Stimulated activated memory B cell treated with anti-CD40 and anti-IgM and Interleukin-4, amounts not matched to agents 10 μg/mL and 1 μg/mL and 100 μg/mL, for 72 hours (primary cell): ENCODE data around the gene PRR14L.
"Not testable (repeated sequence)": the region's sequence is repeated elsewhere in the genome, so short reads cannot be mapped to it uniquely, and the experiment has no call there.

ENCODE experiments used
- ATAC-seq: fragments of 150-1000 bp; cut with Tn5 transposase; 2 replicates; pipeline ENCODE4 v1.10.0; 2021
- H3K27ac Mint-ChIP-seq: one replicate; pipeline ENCODE4 v1.8.0; 2022; ENCODE audit warnings: mild to moderate bottlenecking, mixed read lengths
- H3K27me3 Mint-ChIP-seq: one replicate; pipeline ENCODE4 v1.8.0; 2022; ENCODE audit warnings: mixed read lengths
- H3K36me3 Mint-ChIP-seq: one replicate; pipeline ENCODE4 v1.8.0; 2022; ENCODE audit warnings: mixed read lengths
- H3K4me1 Mint-ChIP-seq: one replicate; pipeline ENCODE4 v1.8.0; 2022; ENCODE audit warnings: mixed read lengths
- H3K4me3 Mint-ChIP-seq: one replicate; pipeline ENCODE4 v1.8.0; 2022; ENCODE audit warnings: mild to moderate bottlenecking, moderate library complexity, mixed read lengths
- H3K9me3 Mint-ChIP-seq: one replicate; pipeline ENCODE4 v1.8.0; 2022; ENCODE audit warnings: mixed read lengths

The PRR14L gene

DNA sequence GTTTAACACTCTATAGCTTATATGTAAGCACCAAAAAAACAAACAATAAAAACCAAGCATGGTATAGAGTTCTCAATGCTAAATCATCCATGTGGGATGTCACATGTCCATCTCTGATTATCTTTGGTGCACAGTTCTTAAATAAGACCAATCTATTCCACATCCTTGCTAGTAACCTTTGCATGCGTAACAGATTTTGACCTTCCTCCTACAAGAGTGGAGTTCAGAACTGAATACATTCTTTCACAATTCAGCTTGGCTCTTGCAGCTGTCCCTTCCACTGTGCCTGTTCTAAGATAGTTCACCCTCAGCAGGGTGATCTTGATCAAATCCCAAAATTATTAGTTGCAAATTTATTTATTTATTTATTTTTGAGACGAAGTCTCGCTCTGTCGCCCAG is 21.1 kb downstream of the PRR14L start:
- Mint-ChIP-seq H3K36me3 (peaks cover 16% of the 10 kb centered on the region), H3K27me3 (no peaks in the 10 kb centered on the region), H3K27ac (no peak overlapping the region), H3K4me3 (no peak overlapping the region), H3K9me3 (no peaks in the 10 kb centered on the region), H3K4me1 (peaks cover 19% of the 10 kb centered on the region)
- ATAC-seq: no peak

DNA sequence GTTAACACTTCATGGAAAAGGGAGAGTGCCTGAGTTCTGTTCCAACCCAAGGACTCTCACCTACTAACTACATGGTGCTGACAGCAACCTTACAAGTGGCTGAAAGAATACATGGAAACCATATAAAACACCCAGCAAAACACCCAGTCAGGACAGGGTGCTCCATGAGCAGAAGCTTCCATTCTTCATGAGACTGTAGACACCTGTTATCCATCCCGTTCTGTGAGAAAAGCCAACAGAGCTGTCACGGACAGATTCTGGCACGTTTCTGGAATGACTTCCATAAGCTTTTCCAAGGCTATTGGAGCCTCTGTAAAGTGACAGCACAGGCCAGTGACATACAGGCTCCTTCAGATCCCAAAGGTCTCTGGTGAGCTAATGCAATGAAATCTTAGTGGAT is 23.2 kb downstream of the PRR14L start:
- no peak for ATAC-seq
- H3K27me3 Mint-ChIP-seq: no peaks in the 10 kb centered on the region
- no peaks in the 10 kb centered on the region for H3K9me3 Mint-ChIP-seq
- no peak overlapping the region for H3K27ac Mint-ChIP-seq
- H3K4me3 Mint-ChIP-seq: no peak overlapping the region
- H3K4me1 Mint-ChIP-seq: peaks cover 1% of the 10 kb centered on the region
- peaks cover 19% of the 10 kb centered on the region for H3K36me3 Mint-ChIP-seq

DNA sequence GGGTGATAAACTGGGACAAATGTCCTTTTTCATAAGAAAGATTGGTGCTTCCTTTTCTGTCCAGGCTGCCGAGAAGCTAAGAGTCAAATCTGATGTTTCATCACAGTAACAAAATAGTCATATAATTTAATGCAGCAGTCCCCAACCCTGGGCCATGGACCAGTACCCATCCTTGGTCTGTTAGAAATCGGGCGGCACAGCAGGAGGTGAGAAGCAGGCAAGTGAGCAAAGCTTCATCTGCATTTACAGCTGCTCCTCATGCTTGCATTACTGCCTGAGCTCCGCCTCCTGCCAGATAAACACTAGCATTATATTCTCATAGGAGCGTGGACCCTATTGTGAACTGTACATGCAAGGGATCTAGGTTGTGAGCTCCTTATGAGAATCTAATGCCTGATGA is 26.2 kb downstream of the PRR14L start:
- Mint-ChIP-seq H3K27ac (no peak overlapping the region), H3K36me3 (peaks cover 33% of the 10 kb centered on the region), H3K27me3 (no peaks in the 10 kb centered on the region), H3K4me3 (no peak overlapping the region), H3K4me1 (no peaks in the 10 kb centered on the region), H3K9me3 (no peaks in the 10 kb centered on the region)
- ATAC-seq: no peak

DNA sequence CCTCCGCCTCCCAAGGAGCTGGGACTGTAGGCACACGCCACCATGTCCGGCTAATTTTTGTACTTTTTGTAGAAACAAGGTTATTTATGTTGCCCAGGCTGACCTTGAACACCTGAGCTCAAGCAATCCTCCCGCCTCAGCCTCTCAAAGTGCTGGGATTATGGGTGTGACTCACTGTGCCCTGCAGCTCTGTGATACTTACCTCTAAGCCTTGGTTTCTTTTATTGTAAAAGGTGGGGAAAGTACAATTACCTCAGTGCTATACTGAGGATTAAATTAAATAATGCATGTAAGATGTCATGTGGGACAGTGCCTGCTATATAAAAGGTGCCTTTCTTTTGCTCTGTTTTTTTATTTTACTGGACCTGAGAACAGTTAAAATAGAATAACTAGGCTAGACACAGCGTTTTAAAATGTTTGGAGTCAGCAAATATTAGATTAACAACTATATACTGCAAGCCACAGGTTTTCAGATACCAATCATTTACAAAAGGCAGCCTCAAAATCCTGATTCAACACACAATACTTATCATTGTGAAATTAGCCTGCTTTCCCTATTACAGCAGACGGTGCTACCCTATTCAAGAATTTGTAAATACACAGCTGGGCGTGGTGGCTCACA is 30.0 kb downstream of the PRR14L start:
- Mint-ChIP-seq H3K27ac (no peak overlapping the region), H3K4me1 (no peaks in the 10 kb centered on the region), H3K4me3 (no peak overlapping the region), H3K36me3 (peaks cover 48% of the 10 kb centered on the region), H3K9me3 (no peaks in the 10 kb centered on the region), H3K27me3 (no peaks in the 10 kb centered on the region)
- ATAC-seq: no peak

DNA sequence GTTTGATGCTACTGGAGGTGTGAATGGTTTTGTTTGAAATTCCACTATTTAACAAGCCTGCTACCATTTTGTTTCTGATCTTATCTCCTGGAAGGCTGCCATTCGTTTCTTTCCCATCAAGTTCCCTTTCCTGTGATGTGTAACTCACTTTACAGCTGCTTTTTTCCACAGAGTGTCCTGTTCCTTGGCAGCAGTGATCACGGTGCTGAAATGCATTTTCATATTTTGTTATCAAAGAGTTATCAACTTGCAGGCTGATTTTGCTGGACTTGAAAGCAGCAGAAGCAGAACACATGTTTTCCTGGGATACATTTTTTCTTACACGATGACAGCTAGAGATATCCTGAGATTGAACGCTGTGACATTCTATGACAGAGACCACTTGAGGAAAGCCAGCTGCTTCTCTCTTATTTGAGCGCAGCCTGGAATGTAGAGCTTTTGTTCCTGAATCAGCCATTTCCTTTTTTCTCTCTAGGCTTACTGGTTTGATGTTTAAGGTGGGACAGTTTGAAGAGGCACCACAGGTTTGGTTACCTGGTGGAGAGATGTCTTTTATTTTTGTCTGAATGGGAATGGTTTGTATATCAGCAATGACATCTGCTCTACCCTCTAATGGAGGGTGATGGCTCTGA is 34.7 kb downstream of the PRR14L start:
- Mint-ChIP-seq H3K36me3 (peaks cover 56% of the 10 kb centered on the region), H3K4me3 (no peak overlapping the region), H3K4me1 (no peaks in the 10 kb centered on the region), H3K9me3 (no peaks in the 10 kb centered on the region), H3K27ac (no peak overlapping the region), H3K27me3 (no peaks in the 10 kb centered on the region)
- no peak for ATAC-seq

DNA sequence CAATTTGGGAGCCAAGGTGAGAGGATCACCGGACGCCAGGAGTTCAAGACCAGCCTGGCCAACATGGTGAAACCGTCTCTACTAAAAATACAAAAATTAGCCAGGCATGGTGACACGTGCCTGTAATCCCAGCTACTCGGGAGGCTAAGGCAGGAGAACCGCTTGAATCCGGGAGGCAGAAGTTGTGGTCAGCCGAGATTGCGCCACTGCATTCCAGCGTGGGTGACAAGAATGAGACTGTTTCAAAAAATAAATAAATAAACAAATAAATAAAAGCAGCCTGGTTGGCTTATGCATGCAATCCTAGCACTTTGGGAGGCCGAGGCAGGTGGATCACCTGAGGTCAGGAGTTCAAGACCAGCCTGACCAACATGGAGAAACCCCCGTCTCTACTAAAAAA is 38.7 kb downstream of the PRR14L start:
- H3K4me3 Mint-ChIP-seq, H3K9me3 Mint-ChIP-seq, H3K27ac Mint-ChIP-seq, H3K4me1 Mint-ChIP-seq, H3K27me3 Mint-ChIP-seq, ATAC-seq: not testable (repeated sequence)
- peaks cover 45% of the 10 kb centered on the region for H3K36me3 Mint-ChIP-seq

DNA sequence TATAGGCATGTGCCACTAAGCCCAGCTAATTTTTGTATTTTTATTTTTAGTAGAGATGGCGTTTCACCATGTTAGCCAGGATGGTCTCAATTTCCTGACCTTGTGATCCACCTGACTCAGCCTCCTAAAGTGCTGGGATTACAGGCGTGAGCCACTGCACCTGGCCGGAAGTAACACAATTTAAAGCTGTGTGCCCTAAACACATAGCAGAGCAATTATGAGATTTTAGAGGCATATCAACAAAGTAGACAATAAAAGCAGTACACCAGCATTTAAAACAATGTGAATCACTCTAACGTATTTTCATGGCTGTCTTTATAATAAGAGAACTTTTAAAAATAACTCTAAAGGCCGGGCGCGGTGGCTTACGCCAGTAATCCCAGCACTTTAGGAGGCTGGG is 42.4 kb downstream of the PRR14L start:
- Mint-ChIP-seq H3K27me3 (no peaks in the 10 kb centered on the region), H3K27ac (no peak overlapping the region), H3K4me1 (no peaks in the 10 kb centered on the region), H3K36me3 (peaks cover 33% of the 10 kb centered on the region), H3K4me3 (no peak overlapping the region), H3K9me3 (no peaks in the 10 kb centered on the region)
- ATAC-seq: no peak

DNA sequence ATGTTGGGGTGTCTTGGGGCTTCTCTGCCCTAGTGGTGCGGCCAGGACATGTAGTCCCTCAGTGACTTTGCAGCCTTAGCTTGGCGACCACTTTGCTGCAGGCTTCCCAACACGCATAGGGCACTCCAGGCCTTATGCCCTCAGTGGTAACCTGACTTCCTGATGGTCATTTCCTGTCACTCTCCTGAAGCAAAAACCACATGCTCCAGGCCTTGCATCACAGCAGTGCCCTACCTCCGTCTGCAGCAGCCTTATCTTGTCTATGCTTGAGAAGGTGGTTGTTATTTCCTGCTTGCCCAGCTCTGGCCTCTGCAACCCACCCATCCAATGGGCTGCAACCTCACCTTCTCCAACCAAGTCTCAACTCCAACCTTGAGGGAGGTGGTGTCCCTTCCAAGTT is 54.5 kb downstream of the PRR14L start:
- Mint-ChIP-seq H3K27ac (no peak overlapping the region), H3K9me3 (no peaks in the 10 kb centered on the region), H3K4me1 (peaks cover 6% of the 10 kb centered on the region), H3K27me3 (no peaks in the 10 kb centered on the region), H3K36me3 (peaks cover 48% of the 10 kb centered on the region), H3K4me3 (no peak overlapping the region)
- no peak for ATAC-seq

DNA sequence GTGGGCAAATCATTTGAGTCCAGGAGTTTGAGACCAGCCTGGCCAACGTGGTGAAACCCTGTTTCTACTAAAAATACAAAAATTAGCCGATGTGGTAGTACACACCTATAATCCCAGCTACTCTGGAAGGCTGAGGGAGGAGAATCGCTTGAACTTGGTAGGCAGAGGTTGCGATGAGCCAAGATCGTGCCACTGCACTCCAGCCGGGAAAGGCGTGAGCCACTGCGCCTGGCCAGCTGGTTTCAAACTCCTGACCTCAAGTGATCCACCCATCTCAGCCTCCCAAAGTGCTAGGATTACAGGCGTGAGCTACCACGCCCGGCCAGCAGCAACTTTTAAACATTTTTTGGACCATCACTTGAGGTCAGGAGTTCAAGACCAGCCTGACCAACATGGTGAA is 55.9 kb downstream of the PRR14L start:
- not testable (repeated sequence) for H3K27me3 Mint-ChIP-seq, H3K9me3 Mint-ChIP-seq, H3K4me1 Mint-ChIP-seq, ATAC-seq, H3K4me3 Mint-ChIP-seq, H3K27ac Mint-ChIP-seq
- H3K36me3 Mint-ChIP-seq: peaks cover 48% of the 10 kb centered on the region

DNA sequence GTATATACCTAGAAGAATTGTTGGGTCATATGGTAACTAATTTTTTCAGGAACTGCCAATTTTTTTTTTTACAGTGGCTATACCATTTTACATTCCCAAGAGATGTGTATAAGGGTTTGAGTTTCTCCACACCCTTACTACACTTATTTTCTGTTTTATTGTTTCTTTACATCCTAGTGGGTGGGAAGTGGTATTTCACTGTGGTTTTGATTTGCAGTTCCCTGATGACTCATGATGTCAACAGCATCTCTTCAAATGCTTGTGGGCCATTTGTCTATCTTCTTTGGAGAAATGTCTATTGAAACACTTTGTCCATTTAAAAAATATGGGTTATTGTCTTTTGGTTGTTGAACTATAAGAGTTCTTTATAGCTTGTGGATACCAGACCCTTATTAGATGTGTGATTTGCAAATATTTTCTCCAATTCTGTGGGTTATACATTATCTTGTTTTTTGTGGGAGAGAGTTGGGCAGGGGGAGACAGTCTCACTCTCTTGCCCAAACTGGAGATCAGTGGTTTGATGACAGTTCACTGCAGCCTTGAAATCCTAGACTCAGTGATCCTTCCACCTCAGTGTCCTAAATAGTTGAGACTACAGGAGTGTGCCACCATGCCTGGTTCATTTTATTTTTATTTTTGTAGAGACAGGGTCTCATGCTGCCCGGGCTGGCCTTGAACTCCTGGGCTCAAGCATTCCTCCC is 57.6 kb downstream of the PRR14L start:
- H3K4me3 Mint-ChIP-seq: no peak overlapping the region
- ATAC-seq: no peak
- H3K27ac Mint-ChIP-seq: no peak overlapping the region
- H3K9me3 Mint-ChIP-seq: no peaks in the 10 kb centered on the region
- H3K4me1 Mint-ChIP-seq: peaks cover 6% of the 10 kb centered on the region
- H3K27me3 Mint-ChIP-seq: no peaks in the 10 kb centered on the region
- peaks cover 58% of the 10 kb centered on the region for H3K36me3 Mint-ChIP-seq

DNA sequence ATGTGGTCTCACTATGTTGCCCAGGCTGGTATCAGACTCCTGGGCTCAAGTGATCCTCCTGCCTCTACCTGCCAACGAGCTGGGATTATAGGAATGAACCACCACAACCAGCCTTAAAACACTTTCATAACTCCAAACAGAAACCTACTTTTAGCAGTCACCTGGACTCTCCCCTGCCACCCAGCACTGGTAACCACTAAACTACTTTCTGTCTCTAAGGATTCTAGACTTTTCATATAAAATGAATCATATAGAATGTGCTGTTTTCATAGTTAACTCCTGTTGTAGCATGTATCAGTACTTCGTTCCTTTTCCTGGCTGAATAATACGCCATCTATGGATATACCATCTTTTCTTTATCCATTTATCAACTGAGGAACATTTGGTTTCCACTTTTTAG is 58.5 kb downstream of the PRR14L start:
- Mint-ChIP-seq H3K36me3 (peaks cover 48% of the 10 kb centered on the region), H3K27ac (peak overlapping the region; percentile 27), H3K27me3 (no peaks in the 10 kb centered on the region), H3K9me3 (no peaks in the 10 kb centered on the region), H3K4me1 (peaks cover 6% of the 10 kb centered on the region), H3K4me3 (no peak overlapping the region)
- ATAC-seq: no peak

DNA sequence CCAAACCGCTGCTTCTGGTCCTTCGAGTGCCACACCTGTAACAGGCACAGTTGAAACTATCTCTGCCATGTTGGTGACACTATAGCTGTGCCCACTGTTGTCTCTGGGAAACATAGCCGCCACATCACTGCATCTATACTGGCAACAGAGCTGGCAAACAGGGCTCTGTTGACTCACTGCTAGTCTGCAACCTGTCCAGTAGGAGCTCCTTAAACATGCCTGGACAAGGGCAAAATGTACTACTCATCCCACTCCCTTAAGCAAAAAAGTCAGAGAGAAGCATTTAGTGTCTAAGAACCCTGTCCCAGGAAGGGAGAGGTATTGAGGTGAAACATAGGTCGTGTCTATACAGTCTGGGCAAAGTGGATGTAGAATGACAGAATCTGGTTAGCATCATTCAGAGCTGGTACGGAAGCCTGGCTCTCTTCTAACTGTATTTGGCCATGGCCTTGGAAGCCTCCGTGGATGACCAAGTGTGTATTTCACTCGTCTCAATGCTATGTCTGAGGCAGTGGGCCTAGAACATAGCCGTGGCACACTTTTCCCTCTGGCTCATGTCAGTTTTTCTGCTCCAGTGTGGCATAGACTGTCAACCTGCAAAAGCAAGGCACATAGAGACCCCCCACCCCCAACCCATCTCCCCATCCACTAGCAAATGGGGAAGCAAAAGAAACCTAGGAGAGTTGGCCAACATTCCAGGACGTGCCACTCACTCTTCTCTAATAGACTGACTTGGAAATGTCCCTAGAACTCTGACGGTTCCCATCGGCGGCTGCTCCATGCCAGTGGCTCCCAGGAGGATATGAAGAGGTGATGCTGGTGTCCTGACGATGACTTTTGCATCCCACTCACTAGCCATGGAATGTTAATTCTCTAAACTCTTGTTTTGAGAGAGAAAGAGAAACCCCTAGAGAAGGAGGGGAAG is 66.5 kb downstream of the PRR14L start:
- H3K36me3 Mint-ChIP-seq: peaks cover 27% of the 10 kb centered on the region
- ATAC-seq: no peak
- no peaks in the 10 kb centered on the region for H3K9me3 Mint-ChIP-seq
- no peak overlapping the region for H3K27ac Mint-ChIP-seq
- no peak overlapping the region for H3K4me3 Mint-ChIP-seq
- no peaks in the 10 kb centered on the region for H3K27me3 Mint-ChIP-seq
- no peaks in the 10 kb centered on the region for H3K4me1 Mint-ChIP-seq

DNA sequence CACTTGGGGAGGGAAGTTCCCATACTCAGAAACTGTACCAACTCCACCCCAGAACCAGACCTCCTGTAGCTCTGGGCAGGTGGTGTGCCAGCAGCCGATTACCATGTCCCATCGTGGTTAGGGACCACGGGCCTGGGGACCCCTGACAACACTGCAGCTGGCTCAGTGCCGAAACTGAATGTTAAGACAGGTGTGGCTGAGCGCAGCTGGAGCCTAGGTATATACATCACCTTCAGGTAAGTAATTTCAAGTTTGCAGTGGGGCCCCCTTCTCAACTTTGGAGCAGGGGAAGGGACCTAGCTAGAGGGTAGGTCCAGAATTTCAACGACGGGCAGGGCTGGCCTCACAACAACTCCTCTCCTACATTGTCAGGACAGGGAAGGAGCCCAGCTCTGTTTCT is 67.2 kb downstream of the PRR14L start:
- ATAC-seq: no peak
- peaks cover 20% of the 10 kb centered on the region for H3K36me3 Mint-ChIP-seq
- no peaks in the 10 kb centered on the region for H3K4me1 Mint-ChIP-seq
- H3K27ac Mint-ChIP-seq: no peak overlapping the region
- no peaks in the 10 kb centered on the region for H3K9me3 Mint-ChIP-seq
- no peaks in the 10 kb centered on the region for H3K27me3 Mint-ChIP-seq
- no peak overlapping the region for H3K4me3 Mint-ChIP-seq

DNA sequence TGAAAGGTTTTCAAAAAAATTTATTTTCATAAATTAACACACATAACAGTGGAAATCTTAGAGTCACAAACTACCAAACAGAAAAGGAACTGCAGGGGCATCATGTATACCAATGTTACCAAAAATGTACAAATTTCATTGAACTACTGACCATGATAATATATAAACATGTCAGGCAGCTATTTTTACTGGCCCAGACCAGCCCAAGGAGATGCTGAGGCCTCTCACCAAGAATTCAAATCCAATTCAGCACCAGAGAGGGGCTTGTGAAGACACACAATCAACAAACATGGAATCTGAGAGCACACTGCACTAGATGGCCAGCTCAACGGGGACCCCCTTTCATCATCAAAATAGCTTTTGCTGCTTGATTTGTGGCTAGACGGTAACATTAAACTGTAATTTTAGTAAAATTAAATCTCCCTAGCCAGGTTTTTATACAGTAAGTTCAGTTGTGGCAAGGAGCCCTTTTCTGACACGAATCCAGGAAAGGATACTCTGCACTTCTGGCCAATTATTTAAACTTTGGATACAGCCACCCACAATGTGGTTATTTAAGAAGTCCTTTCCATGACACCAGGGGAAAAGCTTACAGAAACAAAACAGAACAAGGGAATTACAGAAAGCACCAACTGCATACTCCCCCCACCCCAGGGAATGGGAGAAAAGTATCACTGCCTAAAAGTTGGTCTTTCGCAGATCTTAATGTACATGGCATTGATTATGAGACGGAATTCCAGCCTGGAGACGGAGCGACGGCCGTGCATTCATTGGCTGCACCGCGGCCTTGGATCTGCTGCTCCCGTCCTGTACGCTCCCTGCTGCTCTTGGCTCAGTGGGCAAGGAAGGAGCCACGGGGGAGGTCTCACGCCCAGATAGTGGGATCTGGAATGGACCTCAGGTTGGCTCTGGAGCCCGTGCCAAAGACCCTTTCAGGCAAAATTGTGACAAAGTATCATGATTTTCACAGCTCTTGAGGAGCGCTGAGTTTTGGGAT is 68.3 kb downstream of the PRR14L start:
- Mint-ChIP-seq H3K27me3 (no peaks in the 10 kb centered on the region), H3K4me3 (no peak overlapping the region), H3K9me3 (no peaks in the 10 kb centered on the region), H3K4me1 (peaks cover 4% of the 10 kb centered on the region), H3K27ac (no peak overlapping the region), H3K36me3 (peaks cover 20% of the 10 kb centered on the region)
- no peak for ATAC-seq
